Fibroblast of villous mesenchyme (primary cell): ENCODE results near the gene PTPN22. TPM values are rescaled to one million over a fixed set of nuclear protein-coding genes. Genes with fewer than 3 reads are reported as not detected.

Experiments
- DNase-seq: peaks from one replicate; pipeline ENCODE4 v3.0.0-alpha.2; 2010; ENCODE audit warnings: low read depth
- H3K4me3 ChIP-seq: 2 replicates; pipeline ENCODE4 v1.5.1; 2011; ENCODE audit warnings: low read depth, mild to moderate bottlenecking, low read length
- total RNA-seq: library from RNA; depleted of rRNA; stranded (reverse); fragments of >200 nt; gene quantifications from 2 replicates; pipeline ENCODE4 v1.2.3, GENCODE V29; 2012
- TF ChIP-seq, protein P1 (sequence below): IDR thresholded peaks from 2 replicates; pipeline ENCODE4 v1.5.1; 2012; ENCODE audit warnings: low read depth, mild to moderate bottlenecking, low read length; ENCODE audit not compliant: insufficient read depth

The PTPN22 gene
- total RNA-seq, 1 donor = 0.86 TPM

DNA sequence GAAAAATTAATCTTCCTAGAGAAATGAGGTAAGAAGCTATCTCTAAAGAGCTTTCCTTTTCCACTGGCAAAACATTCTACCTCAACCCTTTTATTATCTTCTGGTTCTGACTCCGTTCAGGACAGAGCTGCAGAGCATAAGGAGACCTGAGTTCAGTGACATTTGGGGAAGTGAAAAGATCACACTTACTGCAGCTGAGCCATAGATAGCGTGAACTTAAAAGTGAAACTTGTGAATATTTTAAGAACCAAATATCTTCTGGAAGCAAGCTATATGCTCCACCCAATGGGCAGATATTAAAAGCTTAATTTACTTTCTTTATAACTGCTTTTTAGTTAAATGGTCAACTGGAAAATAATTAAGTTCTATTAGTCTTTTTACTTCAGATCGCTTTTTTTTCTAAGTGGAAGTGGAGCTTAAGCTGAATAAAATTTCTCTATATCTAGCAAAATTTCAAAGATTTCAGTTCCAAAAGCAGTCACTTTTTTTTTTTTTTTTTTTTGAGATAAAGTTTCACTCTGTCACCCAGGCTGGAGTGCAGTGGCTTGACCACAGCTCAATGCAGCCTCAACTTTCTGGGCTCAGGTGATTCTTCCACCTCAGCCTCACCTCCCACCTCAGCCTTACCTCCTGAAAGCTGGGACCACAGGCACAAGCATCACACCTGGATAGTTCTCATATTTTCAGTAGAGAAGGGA, 11.9 kb downstream of the PTPN22 start:
- DNase-seq = no peak
- no peak overlapping the region for H3K4me3 ChIP-seq

DNA sequence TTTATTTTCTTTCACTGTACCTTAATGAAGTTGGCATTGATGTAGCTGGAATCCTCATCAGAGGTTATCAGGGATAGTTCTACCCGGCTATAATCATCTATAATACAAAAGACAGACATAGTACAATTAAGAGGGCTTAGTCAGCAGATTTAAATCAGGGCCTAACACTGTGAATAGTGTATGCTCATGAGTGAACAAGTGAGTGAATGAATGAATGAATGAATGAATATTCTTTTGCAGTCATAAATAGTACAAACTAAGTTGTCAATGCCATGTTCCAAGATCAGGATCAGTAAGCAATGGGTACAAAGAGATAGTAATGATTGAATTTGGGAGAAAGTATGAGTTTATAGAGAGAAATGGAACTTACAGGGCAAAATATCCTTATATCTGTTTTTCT, 12.5 kb downstream of the PTPN22 start:
- no peak overlapping the region for H3K4me3 ChIP-seq
- no peak for DNase-seq
- TF ChIP-seq, protein P1, sequence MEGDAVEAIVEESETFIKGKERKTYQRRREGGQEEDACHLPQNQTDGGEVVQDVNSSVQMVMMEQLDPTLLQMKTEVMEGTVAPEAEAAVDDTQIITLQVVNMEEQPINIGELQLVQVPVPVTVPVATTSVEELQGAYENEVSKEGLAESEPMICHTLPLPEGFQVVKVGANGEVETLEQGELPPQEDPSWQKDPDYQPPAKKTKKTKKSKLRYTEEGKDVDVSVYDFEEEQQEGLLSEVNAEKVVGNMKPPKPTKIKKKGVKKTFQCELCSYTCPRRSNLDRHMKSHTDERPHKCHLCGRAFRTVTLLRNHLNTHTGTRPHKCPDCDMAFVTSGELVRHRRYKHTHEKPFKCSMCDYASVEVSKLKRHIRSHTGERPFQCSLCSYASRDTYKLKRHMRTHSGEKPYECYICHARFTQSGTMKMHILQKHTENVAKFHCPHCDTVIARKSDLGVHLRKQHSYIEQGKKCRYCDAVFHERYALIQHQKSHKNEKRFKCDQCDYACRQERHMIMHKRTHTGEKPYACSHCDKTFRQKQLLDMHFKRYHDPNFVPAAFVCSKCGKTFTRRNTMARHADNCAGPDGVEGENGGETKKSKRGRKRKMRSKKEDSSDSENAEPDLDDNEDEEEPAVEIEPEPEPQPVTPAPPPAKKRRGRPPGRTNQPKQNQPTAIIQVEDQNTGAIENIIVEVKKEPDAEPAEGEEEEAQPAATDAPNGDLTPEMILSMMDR = no peak

More for the DNA sequence above, 11.9 kb downstream of the PTPN22 start:
- TF ChIP-seq, protein P1 = no peak

DNA sequence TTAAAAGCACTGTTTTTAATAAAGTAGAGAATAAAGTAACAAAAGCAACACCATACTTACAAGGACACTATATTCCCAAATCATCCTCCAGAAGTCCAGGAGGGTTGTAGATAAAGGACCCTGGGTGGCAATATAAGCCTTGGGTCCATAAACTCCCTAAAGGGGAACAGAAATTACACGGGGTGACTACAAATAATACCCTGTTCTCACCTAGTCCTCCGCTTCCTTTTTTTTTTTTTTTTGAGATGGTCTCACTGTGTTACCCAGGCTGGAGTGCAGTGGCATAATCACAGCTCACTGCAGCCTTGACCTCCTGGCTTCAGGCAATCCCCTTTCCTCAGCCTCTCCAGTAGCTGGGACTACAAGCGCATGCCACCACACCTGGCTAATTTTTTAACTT, 13.1 kb downstream of the PTPN22 start:
- no peak for DNase-seq
- TF ChIP-seq, protein P1 = no peak
- no peak overlapping the region for H3K4me3 ChIP-seq

DNA sequence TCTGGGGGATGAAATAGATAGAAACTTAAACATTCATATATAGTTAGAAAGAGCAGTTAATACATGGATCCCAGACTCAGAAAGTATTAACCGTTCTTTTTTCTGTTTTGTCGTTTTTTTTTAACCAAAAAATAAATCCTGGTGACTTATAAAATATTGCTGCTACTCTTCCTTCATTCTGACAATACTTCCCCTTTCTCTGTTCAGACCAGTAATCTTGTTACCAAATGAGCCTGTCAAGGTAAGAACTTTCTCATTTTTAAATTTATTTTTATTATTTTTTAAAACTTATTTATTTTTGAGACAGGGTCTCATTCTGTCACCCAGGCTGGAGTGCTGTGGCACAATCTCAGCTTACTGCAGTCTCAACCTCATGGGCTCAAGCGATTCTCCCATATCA, 13.7 kb downstream of the PTPN22 start:
- TF ChIP-seq, protein P1 = no peak
- no peak for DNase-seq
- H3K4me3 ChIP-seq = no peak overlapping the region

DNA sequence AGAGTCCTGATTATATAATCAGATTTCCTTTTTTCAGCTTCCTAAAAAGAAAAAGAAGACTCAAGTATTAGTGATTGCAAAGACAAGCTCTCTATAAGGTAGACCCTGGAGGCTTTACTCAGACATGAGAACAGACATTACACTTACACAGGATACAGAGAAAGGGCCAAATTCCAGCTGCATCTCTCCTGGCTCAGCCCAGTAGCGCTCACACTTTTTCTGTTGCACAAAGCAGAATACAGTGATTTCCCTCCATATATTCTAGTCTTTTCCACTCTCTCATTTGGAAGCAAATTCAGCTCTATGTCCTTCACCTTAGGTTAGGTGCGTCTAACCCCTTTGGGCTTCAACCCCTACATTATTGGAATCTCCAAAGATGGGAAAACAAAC, 15.1 kb downstream of the PTPN22 start:
- DNase-seq = no peak
- TF ChIP-seq, protein P1 = no peak
- H3K4me3 ChIP-seq = no peak overlapping the region

DNA sequence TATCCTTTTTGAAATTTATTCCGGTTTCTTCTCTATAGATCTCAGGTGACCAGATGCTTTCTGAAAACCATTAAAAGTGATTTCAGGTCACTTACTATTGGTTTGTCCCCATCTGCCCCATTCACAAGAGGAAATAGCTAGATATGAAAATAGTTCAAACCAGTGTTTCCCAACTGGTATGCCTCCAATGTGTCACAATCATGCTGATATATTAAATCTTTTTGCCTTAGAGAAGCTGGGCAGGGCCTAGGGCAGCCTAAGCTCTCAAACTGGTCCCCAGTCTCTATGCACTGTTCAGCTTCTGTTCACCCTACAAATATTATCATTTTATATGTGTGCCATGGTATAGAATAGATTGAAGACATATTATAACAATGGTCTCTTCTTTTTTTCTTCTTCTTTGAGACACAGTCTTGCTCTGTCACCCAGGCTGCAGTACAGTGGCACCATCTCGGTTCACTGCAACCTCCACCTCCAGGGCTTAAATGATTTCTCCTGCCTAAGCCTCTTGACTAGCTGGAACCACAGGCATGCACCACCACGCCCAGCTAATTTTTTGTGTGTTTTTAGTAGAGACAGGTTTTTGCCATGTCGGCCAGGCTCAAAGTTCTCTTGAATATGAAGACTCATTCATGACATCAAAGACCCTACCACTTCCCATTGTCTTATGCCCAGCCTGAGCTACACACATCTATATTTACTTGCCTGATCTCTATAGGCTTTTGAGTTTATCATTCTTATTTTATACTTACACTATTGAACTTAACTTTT, 15.7 kb downstream of the PTPN22 start:
- TF ChIP-seq, protein P1 = no peak
- DNase-seq = no peak
- no peak overlapping the region for H3K4me3 ChIP-seq
